HFFc6 (cell line): ENCODE data around the gene EXOSC5. TPM values are rescaled to one million over a fixed set of nuclear protein-coding genes. Genes with fewer than 3 reads are reported as not detected.

ENCODE experiments used
- DNase-seq: peaks from one replicate; pipeline ENCODE4 v3.0.0-alpha.2; 2018
- H3K27ac Mint-ChIP-seq: 2 replicates; pipeline ENCODE4 v1.8.0; 2020; ENCODE audit warnings: mild to moderate bottlenecking, mixed read lengths
- H3K27me3 Mint-ChIP-seq: 2 replicates; pipeline ENCODE4 v1.8.0; 2021; ENCODE audit warnings: mild to moderate bottlenecking, moderate library complexity, mixed read lengths; ENCODE audit not compliant: insufficient read depth
- H3K36me3 Mint-ChIP-seq: 2 replicates; pipeline ENCODE4 v1.8.0; 2021; ENCODE audit warnings: low read depth, mixed read lengths
- H3K4me1 Mint-ChIP-seq: 2 replicates; pipeline ENCODE4 v1.8.0; 2020; ENCODE audit warnings: low read depth, mixed read lengths
- H3K4me3 Mint-ChIP-seq: 2 replicates; pipeline ENCODE4 v1.8.0; 2020; ENCODE audit warnings: mild to moderate bottlenecking, moderate library complexity, mixed read lengths
- H3K9me3 Mint-ChIP-seq: 2 replicates; pipeline ENCODE4 v1.8.0; 2020; ENCODE audit warnings: mild to moderate bottlenecking, mixed read lengths
- CTCF ChIP-seq: fragments of 200-600 bp; sonication (generic); IDR thresholded peaks from 2 replicates; pipeline ENCODE4 v1.5.0; 2021; ENCODE audit warnings: antibody characterized with exemption, mild to moderate bottlenecking
- total RNA-seq, 6 experiments: library from RNA; stranded (reverse); fragmentation: NEBNext Ultra II Directional; extraction: Animal tissue kit (Norgen Biotek cat#: 25700); gene quantifications; 2 replicates in 1 of 6; 3 replicates in 5 of 6; pipeline ENCODE4 v1.2.3, GENCODE V29; 2021

EXOSC5 gene
- total RNA-seq, 6 experiments from 2014 or later: 16.5 to 23.5 (median 18.1) TPM

GRCh38 chr19:41363753-41364523 is 33.2 kb downstream of the EXOSC5 start, which contains the start of gene B9D2:
Gene B9D2 (minus strand): TSS chr19:41364149. CDS start chr19:41363519, 630 bp downstream.
- no peak for TF ChIP-seq CTCF
- peaks cover 5% of the 10 kb centered on the region for H3K36me3 Mint-ChIP-seq
- peaks cover 43% of the 10 kb centered on the region for H3K4me1 Mint-ChIP-seq
- H3K9me3 Mint-ChIP-seq: no peaks in the 10 kb centered on the region
- peaks cover 1% of the 10 kb centered on the region; the same call in 1 of the 2 replicates for H3K27me3 Mint-ChIP-seq
- DNase-seq: peak; percentile 98
- peak within 1 kb of the TSS; percentile 98 for H3K27ac Mint-ChIP-seq
- peak within 1 kb of the TSS; percentile 93 for H3K4me3 Mint-ChIP-seq

GRCh38 chr19:41363371-41363752 is 33.8 kb downstream of the EXOSC5 start:
- no peak for DNase-seq
- H3K27me3 Mint-ChIP-seq: peaks cover 1% of the 10 kb centered on the region; the same call in 1 of the 2 replicates
- H3K27ac Mint-ChIP-seq: peak overlapping the region; percentile 98
- peaks cover 5% of the 10 kb centered on the region for H3K36me3 Mint-ChIP-seq
- peaks cover 42% of the 10 kb centered on the region for H3K4me1 Mint-ChIP-seq
- H3K4me3 Mint-ChIP-seq: peak overlapping the region; percentile 93
- no peaks in the 10 kb centered on the region for H3K9me3 Mint-ChIP-seq
- no peak for TF ChIP-seq CTCF

- H3K27ac Mint-ChIP-seq: no peak overlapping the region
- TF ChIP-seq CTCF: no peak
- H3K27me3 Mint-ChIP-seq: peaks cover 1% of the 10 kb centered on the region; the same call in 1 of the 2 replicates
- H3K4me1 Mint-ChIP-seq: peaks cover 31% of the 10 kb centered on the region
- peak overlapping the region; percentile 93 for H3K4me3 Mint-ChIP-seq
- H3K9me3 Mint-ChIP-seq: no peaks in the 10 kb centered on the region
- H3K36me3 Mint-ChIP-seq: peaks cover 5% of the 10 kb centered on the region
- no peak for DNase-seq
Measured at GRCh38 chr19:41362143-41362847, 34.9 kb downstream of the EXOSC5 start.

- Mint-ChIP-seq H3K27ac (no peak overlapping the region), H3K4me1 (peaks cover 17% of the 10 kb centered on the region), H3K36me3 (no peaks in the 10 kb centered on the region), H3K27me3 (peaks cover 1% of the 10 kb centered on the region; the same call in 1 of the 2 replicates), H3K4me3 (no peak overlapping the region), H3K9me3 (no peaks in the 10 kb centered on the region)
- no peak for DNase-seq
- TF ChIP-seq CTCF: no peak
Measured at GRCh38 chr19:41359741-41360140, 37.4 kb downstream of the EXOSC5 start.

- Mint-ChIP-seq H3K36me3 (no peaks in the 10 kb centered on the region), H3K27me3 (no peaks in the 10 kb centered on the region), H3K9me3 (no peaks in the 10 kb centered on the region), H3K4me1 (peaks cover 10% of the 10 kb centered on the region), H3K4me3 (no peak overlapping the region), H3K27ac (no peak overlapping the region)
- no peak for DNase-seq
- no peak for TF ChIP-seq CTCF
Measured at GRCh38 chr19:41357746-41358145, 39.4 kb downstream of the EXOSC5 start.
